Spleen (tissue), 11 donors: Measurements from ENCODE around the gene DNAJC27. TPM values are rescaled to one million over a fixed set of nuclear protein-coding genes. Genes with fewer than 3 reads are reported as not detected.
A peak's percentile ranks its signal among the peaks of the same experiment; 100 is the strongest.

Experiments used
- DNase-seq: peaks from one replicate; pipeline ENCODE4 v3.0.0-alpha.2; 2020
- H3K27ac ChIP-seq, 8 donors: fragments of 200-600 bp; sonication (generic) in 7 of 8; 1 replicate in 4 of 8; 2 replicates in 4 of 8; pipeline versions ENCODE4 v1.5.0 to v1.8.0; 2016 to 2021; ENCODE audit warnings: inconsistent platforms in 4 of 8, mild to moderate bottlenecking in 4 of 8, moderate library complexity in 1 of 8
- H3K27me3 ChIP-seq, 7 donors: fragments of 200-600 bp; sonication (generic) in 6 of 7; replicated peaks in 1 of 7; 1 replicate in 4 of 7; 2 replicates in 3 of 7; pipeline versions ENCODE4 v1.5.0 to v1.8.0; 2016 to 2021; ENCODE audit warnings: inconsistent platforms in 3 of 7, mild to moderate bottlenecking in 1 of 7
- H3K36me3 ChIP-seq, 6 donors: fragments of 200-600 bp; sonication (generic) in 5 of 6; 1 replicate in 4 of 6; 2 replicates in 2 of 6; pipeline versions ENCODE4 v1.5.0 to v1.8.0; 2016 to 2021; ENCODE audit warnings: inconsistent platforms in 2 of 6
- H3K4me1 ChIP-seq, 6 donors: fragments of 200-600 bp; sonication (generic) in 5 of 6; 1 replicate in 3 of 6; 2 replicates in 3 of 6; pipeline versions ENCODE4 v1.5.0 to v1.8.0; 2016 to 2021; ENCODE audit warnings: inconsistent platforms in 3 of 6
- H3K4me3 ChIP-seq, 8 donors: fragments of 200-600 bp; sonication (generic) in 7 of 8; 1 replicate in 4 of 8; 2 replicates in 4 of 8; pipeline versions ENCODE4 v1.5.0 to v1.8.0; 2016 to 2021; ENCODE audit warnings: inconsistent platforms in 4 of 8, mild to moderate bottlenecking in 4 of 8, moderate library complexity in 2 of 8
- H3K9me3 ChIP-seq, 8 donors: fragments of 200-600 bp; sonication (generic) in 7 of 8; 1 replicate in 4 of 8; 2 replicates in 4 of 8; pipeline versions ENCODE4 v1.5.0 to v1.8.0; 2016 to 2021; ENCODE audit warnings: inconsistent platforms in 4 of 8
- POLR2A ChIP-seq, 3 donors: fragments of 450-650 bp; IDR thresholded peaks; one replicate each; pipeline ENCODE4 v1.5.1; 2017; ENCODE audit warnings: antibody characterized with exemption in 3 of 3, mild to moderate bottlenecking in 1 of 3
- POLR2AphosphoS5 ChIP-seq, 3 donors: sonication (generic); formaldehyde crosslinking; IDR thresholded peaks; one replicate each; pipeline ENCODE4 v1.5.1; 2017; ENCODE audit warnings: antibody characterized with exemption in 3 of 3
- WGBS, 5 donors: extraction: QIAGEN DNeasy Blood & Tissue Kit in 3 of 5; methylation state at CpG; one replicate each; pipeline versions ENCODE4 v1.1.5 to v1.1.7; 2013 to 2018; 5-methylcytosine and 5-hydroxymethylcytosine counted together
- intact Hi-C: fragments of 100-400 bp; cut with DNase I; formaldehyde crosslinking; loops from one replicate; pipeline ENCODE4 v1.15.0; 2023; ENCODE audit warnings: low total_unique reads
- polyA plus RNA-seq, 3 donors: library from polyadenylated mRNA; stranded (reverse); fragments of 200-250 nt; gene quantifications; one replicate each; pipeline ENCODE4 v1.2.1, GENCODE V29; 2013
- total RNA-seq, 7 donors: library from RNA; depleted of rRNA in 3 of 7; stranded (reverse); fragments of >200 nt in 3 of 7; fragmentation: NEBNext Ultra II Directional in 4 of 7; extraction: Animal tissue kit (Norgen Biotek cat#: 25700) in 4 of 7; gene quantifications; one replicate each; pipeline versions ENCODE4 v1.1.0 to v1.2.1, GENCODE V29; 2016 to 2021
- TF ChIP-seq, protein P1 (sequence below), 11 experiments: fragments of 200-600 bp in 7 of 11; fragments of 450-650 bp in 4 of 11; sonication (generic) in 4 of 11; IDR thresholded peaks in 8 of 11; conservative IDR thresholded peaks in 3 of 11; 1 replicate in 7 of 11; 2 replicates in 4 of 11; pipeline versions ENCODE4 v1.4.0 to v1.8.0; 2016 to 2021; ENCODE audit warnings: antibody characterized with exemption in 11 of 11, inconsistent platforms in 4 of 11, mild to moderate bottlenecking in 1 of 11
- donor health status: healthy with polysubstance abuse.
- donor health status: DM: no; HTN: no; CAD: no; lungs with moderate emphysema.
- donor health status: DM: no; HTN: no; CAD: no.
- donor health status: Bipolar disorder and iron deficiency.
- donor health status: healthy.
- donor health status: DM: no; HTN: no; CAD: no.
- donor health status: DM: yes; HTN: yes; CAD: no.

The DNAJC27 gene
- total and polyA plus RNA-seq, 10 donors, result 1.7 to 10.5 (median 6.9) TPM

DNA sequence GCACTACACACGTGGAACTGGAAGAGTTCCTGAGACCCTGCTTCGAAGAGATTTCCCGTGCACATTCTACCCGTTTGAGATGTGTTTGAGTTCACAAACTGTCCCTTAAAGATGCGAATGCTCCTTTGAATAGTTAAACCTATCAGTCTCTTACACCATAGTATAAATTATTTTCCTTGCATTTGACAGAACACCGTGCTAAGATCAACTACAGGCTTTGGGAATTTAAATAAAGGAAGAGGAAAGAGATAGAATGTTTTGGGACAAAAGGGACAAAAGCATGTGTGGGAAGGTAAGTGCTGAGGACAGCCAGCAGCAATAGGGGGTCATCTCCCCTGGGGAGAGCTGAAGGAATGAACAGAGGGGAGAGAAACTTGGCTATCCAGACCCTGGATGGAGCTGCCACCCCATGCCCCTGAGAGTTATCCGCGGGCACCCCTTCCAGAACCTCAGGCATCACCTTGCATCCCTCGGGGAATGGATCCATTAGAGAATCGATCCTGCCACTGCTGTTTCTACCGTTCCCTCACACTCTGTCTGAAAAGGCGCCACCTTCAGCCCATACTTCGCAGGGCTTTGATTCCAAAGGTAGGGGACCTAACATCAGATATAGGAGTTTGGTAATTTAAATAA lies 50.8 kb downstream of the DNAJC27 start:
- H3K36me3 ChIP-seq, result peaks cover 0 to 8% (median 0%) of the 10 kb centered on the region in 6 donors
- 28 to 41% (median 36%) methylated on average over 13 of the region's 13 CpGs for WGBS, 5 donors
- peaks cover 0 to 15% (median 0%) of the 10 kb centered on the region in 7 donors for H3K27me3 ChIP-seq
- H3K4me3 ChIP-seq, result peak overlapping the region; percentile 37 to 87 (median 61)
- intact Hi-C loops, result no loop called here
- peak overlapping the region in 5 of 8 donors; percentile 28 to 80 (median 59) for H3K27ac ChIP-seq
- no peaks in the 10 kb centered on the region for H3K9me3 ChIP-seq
- peak; percentile 15 for DNase-seq
- H3K4me1 ChIP-seq, result peaks cover 8 to 40% (median 30%) of the 10 kb centered on the region in 6 donors
- TF ChIP-seq, protein P1, sequence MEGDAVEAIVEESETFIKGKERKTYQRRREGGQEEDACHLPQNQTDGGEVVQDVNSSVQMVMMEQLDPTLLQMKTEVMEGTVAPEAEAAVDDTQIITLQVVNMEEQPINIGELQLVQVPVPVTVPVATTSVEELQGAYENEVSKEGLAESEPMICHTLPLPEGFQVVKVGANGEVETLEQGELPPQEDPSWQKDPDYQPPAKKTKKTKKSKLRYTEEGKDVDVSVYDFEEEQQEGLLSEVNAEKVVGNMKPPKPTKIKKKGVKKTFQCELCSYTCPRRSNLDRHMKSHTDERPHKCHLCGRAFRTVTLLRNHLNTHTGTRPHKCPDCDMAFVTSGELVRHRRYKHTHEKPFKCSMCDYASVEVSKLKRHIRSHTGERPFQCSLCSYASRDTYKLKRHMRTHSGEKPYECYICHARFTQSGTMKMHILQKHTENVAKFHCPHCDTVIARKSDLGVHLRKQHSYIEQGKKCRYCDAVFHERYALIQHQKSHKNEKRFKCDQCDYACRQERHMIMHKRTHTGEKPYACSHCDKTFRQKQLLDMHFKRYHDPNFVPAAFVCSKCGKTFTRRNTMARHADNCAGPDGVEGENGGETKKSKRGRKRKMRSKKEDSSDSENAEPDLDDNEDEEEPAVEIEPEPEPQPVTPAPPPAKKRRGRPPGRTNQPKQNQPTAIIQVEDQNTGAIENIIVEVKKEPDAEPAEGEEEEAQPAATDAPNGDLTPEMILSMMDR (IDR thresholded peaks at IDR 0.05 in 8 of 11, conservative IDR thresholded peaks at IDR 0.05 in 3 of 11), result no peak
- TF ChIP-seq POLR2A (IDR thresholded peaks at IDR 0.05) (no peak), POLR2AphosphoS5 (IDR thresholded peaks at IDR 0.05) (no peak)

DNA sequence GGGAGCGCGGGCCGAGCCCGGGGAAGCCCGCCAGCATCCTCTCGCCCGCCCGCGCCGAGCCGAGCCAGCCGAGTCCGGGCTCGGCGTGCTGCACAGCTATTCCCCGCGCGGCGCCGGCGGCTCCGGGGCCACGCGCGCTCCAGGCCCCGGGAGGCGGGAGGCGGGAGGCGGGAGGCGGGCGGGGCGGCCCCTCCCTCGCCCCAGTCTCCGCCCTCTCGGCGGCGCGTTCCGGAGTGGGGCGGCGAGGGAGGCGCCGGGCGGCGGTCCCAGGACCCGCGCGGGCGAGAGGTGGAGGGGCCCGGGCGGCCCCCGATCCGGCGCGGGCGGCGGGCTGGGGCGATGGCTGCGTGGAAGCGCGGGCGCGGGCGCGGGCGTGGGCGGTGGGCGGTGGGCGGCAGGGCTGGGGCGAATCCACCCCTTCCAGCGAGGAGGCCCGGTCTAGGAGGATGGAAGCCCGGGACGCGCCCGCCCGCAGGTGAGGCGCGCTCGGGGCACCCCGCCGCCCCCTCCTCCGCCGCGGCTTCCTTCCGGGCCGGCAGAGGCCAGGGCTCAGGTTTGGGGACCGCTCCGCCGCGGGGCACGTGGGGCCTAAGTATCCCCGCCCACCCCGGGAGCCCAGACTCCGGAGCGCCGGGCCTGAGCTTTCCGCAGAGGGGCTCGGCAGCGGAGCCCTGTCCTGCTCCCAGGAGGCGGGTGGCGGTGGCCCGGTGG lies 51.5 kb downstream of the DNAJC27 start, which contains the start of gene ADCY3:
Gene ADCY3 (minus strand): TSS at position 140 of the 711 bp plus-strand sequence. CDS start 1,250 bp downstream, outside the sequence.
- Histone ChIP-seq H3K4me3 (peak within 1 kb of the TSS; percentile 37 to 87 (median 61)), H3K9me3 (no peaks in the 10 kb centered on the region), H3K4me1 (peaks cover 8 to 40% (median 30%) of the 10 kb centered on the region in 6 donors), H3K36me3 (peaks cover 0 to 10% (median 0%) of the 10 kb centered on the region in 6 donors), H3K27ac (peak within 1 kb of the TSS in 5 of 8 donors; percentile 28 to 80 (median 59)), H3K27me3 (peaks cover 0 to 15% (median 0%) of the 10 kb centered on the region in 7 donors)
- 0 to 1% (median 1%) methylated on average over 1 to 103 of the region's 103 CpGs for WGBS, 5 donors
- TF ChIP-seq POLR2AphosphoS5 (IDR thresholded peaks at IDR 0.05), result peak; percentile 43 to 63 (median 59)
- TF ChIP-seq, protein P1 (IDR thresholded peaks at IDR 0.05 in 8 of 11, conservative IDR thresholded peaks at IDR 0.05 in 3 of 11), result no peak
- peak; percentile 91 for DNase-seq
- intact Hi-C loops, result no loop called here

DNA sequence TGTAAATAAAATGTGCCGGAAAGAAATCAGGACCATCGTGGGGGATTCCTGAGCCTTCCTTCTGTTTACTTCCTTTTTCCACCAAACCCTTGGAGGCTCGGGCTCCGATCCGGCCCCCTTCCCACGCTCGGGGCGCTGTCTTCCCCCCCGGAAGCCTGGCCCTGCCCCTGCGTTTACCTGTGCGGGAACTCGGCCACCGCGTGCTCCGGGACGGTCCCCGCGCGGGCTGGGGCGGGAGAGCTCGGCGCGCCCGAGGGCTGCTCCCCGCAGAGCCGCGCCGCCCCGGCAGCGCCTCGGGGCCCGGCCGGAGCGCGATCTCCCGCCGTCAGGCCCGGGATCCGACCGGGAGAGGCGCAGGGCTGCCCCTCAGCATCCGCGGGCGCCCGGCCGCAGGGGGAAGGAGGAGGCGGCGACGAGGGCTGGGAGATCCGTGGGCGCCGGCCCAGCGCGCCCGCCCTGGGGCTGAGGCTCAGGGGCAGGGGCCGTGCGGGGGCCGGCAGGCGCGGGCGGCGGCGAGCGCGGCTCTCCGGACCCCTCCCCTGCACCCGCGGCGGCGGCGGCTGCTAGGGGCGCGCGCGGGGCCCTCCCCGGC lies 52.2 kb downstream of the DNAJC27 start:
- peaks cover 0 to 15% (median 0%) of the 10 kb centered on the region in 7 donors for H3K27me3 ChIP-seq
- peaks cover 8 to 40% (median 30%) of the 10 kb centered on the region in 6 donors for H3K4me1 ChIP-seq
- H3K36me3 ChIP-seq, result peaks cover 0 to 13% (median 0%) of the 10 kb centered on the region in 6 donors
- intact Hi-C loops, result no loop called here
- WGBS, 5 donors, result 0 to 1% (median 0%) methylated on average over 29 to 76 of the region's 76 CpGs
- DNase-seq, result peak; percentile 76
- no peaks in the 10 kb centered on the region for H3K9me3 ChIP-seq
- peak overlapping the region in 4 of 8 donors; percentile 21 to 80 (median 60) for H3K27ac ChIP-seq
- no peak for TF ChIP-seq POLR2A (IDR thresholded peaks at IDR 0.05)
- TF ChIP-seq, protein P1 (IDR thresholded peaks at IDR 0.05 in 8 of 11, conservative IDR thresholded peaks at IDR 0.05 in 3 of 11), result no peak
- TF ChIP-seq POLR2AphosphoS5 (IDR thresholded peaks at IDR 0.05), result no peak
- H3K4me3 ChIP-seq, result peak overlapping the region; percentile 28 to 87 (median 60)
